GM10847 (cell line): Measurements from ENCODE around the gene MAD1L1.

Experiments
- POLR2A ChIP-seq: IDR thresholded peaks from 2 replicates; pipeline ENCODE4 v1.6.1; 2011; ENCODE audit not compliant: insufficient read length; ENCODE audit errors: extremely low read depth

Gene MAD1L1

DNA sequence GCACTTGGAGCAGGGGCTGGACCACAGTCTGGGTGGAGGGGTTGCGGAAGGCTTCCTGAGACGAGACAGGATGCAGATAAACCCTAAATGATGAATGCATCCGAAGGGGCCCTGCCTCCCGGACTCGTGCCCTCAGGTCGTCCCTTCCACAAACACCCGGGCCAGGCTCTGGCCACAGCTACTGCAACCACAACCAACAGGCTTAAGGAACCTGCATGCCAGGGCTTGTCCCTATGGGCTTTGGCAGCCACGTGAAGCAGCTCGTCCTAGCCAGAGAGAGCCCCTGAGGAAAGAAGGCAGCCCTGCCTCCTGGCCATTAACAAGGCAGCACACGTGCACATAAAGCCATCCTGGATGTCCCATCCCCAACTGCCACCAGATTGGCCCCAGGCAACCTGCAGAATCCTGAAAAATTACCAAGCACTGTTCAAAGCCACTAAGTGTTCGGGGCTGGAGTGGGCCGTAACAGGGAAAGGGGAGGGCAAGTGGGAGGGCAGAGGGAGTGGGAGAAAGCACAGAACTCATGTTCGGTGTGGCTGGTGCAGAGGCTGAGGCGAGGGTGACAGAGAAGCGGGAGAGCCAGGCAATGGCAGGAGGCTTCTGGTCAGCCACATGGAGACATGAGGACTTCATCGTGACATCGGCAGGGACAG, 62.7 kb downstream of the MAD1L1 start:
- no peak for TF ChIP-seq POLR2A

DNA sequence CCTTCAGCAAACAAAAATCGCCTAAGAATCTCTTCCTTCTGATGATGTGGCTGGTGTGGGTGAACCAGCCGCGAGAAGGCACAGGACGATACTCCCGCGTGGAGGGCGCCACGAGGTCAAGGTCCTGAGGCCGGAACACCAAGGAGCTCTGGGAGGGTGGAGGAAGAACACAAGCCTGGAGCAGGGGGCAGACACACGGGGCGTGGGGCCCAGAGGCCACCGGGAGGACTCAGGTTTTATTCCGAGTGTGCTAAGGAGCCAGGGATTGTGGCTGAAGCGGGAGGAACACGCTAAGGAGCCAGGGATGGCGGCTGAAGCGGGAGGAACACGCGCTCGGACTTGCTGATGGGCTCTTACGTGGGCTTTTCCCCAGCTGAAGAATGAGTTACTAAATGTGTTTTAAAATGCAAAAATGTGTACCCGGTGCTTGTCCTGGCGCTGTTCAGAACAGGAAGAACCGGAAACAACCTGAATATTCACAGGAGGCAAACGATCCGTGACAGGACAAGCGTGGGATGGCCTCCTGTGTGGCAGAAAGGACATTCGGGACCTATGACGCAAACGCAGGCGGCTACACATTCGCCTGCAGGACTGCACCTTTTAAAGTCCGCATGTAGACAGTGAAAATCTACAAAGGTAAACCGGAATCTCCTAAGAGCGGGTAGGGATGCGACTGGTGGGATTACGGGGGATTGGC, 64.0 kb downstream of the MAD1L1 start:
- TF ChIP-seq POLR2A = no peak

DNA sequence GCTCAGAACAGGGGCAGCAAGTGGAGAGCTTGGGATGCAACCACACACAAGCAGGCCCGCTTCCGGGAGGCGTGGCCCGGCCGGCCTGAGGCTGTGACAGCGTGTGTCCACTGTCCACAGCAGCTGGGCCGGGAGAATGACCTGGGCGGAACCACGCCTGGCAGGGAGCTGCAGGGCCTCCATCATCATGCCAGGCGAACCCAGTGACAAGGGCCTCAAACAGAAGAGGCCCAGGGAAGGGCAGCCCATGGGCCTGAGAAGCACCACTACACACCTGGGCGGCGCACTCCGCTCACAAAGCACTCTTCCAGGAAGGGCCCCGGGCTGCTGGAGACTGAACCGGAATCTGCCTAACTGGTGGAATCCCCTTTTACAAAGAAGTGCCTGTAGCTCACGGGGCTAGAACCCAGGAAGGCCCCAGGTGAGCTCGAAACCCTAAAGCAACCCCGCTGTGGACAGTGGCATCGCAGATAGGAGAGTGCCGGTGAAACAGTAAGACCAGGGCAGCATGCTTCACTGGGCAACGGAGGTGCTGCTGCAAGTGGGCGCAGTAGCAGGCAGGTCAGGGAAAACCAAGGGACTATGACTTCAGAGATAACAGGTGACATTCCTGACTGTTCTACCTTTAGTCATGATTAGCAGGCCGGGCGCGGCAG, 66.0 kb downstream of the MAD1L1 start:
- TF ChIP-seq POLR2A = no peak

DNA sequence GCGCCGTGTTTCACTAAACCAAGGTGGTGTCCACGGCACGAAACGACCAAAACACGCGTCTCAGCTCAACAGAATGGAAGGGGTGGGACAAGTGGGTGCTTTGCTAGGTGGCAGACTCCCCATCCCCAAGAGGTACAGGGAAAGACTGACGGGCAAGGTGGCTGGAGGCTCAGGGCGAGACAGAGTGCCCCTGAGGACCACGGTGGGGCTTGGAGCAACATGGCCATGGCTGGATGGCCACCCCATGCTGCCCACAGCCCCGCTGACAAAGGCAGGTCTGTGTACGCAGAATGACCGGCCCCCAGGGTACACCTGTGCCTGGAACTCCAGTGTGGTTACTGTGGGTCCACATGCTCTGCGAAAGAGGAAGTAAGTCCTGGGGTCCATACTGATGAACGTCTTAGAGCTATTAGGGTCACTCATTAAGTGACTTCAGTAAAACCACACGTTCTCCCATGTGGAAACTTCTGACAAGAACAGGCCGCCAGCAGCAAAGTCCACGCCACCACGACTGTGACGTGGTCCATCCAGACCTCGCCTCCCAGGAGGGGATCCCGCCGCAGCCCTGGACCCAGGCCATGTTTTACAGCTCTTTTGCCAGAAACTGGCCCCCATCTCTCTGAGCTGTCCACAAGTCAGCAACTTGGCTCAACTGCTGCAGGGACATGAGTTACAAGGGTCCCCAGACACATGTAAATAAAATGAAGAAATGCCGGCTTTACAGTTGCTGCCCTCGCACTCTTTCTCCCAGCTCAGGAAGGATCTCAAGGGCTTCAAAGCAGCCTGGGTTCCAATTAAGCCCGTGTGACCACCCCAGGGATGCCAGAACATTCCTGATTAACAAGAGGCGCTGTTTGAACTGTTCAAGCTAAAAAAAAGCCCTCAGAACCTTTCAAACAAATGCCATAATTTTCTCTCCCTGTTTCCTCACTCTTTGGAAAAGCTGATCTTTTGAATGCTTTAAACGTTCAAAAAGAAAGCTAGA, 66.8 kb downstream of the MAD1L1 start:
- TF ChIP-seq POLR2A = no peak

DNA sequence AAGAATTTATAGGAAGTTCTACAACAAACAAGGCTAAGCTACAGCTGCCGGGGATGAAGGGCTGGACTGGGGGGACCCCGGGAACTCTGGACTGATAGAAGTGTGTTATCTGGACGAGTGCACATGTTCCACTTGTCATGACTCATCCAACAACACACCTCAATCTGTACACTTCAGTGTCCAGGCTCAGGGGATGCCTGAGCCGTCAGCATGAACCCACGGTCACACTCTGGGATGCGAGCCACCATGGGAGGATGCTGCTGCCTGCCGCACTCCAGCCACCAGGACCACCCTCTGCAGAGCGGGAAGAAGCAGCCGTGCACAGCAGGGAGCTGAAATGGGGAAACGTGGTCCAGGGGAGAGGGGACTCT, 67.5 kb downstream of the MAD1L1 start:
- TF ChIP-seq POLR2A = no peak

DNA sequence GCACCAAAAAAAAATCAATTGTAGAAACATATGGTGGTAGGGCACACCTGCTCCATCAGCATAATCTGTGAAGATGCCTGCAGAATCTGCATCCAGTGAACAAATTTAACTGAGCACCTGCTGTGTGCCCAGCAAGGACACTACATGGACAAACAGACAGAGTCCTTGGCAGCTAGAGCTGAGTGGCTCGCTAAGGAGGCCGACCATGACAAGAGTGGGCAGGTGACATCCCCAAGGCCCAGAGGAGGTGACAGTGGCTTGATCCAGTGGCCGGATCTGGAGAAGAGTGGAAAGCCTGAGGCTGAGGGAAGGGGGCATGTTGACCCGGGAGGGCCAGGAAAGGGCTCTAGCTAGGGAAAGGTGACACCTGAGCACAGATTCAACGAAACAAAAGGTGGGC, 68.1 kb downstream of the MAD1L1 start:
- TF ChIP-seq POLR2A = no peak

DNA sequence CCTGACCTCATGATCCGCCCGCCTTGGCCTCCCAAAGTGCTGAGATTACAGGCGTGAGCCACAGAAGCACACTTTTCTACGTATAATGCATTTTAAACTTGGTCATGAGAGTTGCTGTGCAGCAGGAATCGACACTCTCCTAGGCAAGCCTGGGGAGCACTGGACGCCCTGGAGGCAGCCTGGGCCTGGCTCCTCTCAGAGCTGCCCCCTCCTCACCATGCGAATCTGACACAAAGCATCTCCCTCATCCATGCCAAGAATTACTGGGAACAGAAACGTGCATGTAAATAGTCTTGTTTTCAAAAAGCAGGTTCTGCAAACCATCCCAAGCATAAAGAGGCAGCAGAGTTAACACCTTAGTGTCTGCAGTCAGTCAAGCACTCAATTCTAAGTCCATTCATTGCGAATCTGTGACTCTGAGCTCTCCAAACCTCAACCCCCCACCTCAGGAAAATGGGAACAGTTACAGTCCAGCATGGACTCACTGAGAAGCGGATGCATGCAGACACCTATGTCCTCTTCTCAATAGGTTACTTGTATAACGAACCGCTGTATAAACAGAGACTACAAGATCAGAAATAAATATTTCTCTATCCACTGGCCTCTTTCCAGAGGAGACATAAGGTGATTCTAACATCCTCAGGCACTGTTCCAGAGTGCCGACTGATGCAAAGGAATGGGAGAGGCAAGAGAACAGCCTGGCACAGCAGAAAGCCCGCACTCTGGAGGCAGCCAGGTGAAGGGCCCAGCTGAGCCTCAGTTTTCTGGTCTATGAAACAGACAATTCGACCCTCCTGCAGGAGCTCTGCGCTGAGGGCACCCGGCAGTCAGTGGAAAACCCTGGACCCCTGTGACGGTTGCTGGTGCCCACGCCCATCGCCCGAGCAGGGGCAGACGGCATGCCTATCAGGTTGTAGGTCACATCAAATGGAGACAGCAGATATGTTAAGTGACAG, 68.9 kb downstream of the MAD1L1 start:
- TF ChIP-seq POLR2A = no peak

DNA sequence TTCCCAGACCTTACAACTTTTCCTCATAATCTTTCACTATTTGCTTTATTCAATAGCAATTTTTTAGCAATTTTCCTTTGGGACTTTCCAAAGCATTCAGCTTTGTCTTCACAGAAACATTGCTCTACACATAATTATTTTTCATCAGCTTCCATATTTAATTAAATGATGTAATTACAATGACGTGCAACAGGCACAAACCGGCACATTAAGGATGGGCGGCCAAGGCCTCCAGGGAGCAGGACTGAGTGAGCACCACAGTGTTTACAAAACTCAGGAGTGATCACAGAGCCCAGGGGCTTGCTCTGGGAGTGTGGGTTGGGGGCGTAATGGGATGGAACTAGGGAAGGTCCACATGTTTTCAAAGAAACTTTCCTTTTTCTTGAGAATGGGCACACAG, 69.8 kb downstream of the MAD1L1 start:
- no peak for TF ChIP-seq POLR2A

DNA sequence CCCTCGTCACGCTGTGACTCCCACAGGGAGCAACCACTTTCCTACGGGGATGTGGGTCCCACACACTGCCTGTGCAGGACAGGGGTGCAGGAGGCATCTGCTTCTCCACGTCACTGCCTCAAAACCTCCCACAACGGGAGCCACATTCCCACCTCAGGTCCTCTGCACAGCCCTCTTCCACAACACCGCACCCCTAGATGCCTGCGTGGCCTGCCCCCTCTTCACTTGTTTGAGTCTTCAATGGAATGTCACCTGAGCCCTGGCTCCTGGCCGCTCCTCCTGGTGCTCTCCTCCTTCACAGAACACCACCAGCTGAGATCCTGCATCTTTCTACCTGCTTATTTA, 73.6 kb downstream of the MAD1L1 start:
- TF ChIP-seq POLR2A = no peak

DNA sequence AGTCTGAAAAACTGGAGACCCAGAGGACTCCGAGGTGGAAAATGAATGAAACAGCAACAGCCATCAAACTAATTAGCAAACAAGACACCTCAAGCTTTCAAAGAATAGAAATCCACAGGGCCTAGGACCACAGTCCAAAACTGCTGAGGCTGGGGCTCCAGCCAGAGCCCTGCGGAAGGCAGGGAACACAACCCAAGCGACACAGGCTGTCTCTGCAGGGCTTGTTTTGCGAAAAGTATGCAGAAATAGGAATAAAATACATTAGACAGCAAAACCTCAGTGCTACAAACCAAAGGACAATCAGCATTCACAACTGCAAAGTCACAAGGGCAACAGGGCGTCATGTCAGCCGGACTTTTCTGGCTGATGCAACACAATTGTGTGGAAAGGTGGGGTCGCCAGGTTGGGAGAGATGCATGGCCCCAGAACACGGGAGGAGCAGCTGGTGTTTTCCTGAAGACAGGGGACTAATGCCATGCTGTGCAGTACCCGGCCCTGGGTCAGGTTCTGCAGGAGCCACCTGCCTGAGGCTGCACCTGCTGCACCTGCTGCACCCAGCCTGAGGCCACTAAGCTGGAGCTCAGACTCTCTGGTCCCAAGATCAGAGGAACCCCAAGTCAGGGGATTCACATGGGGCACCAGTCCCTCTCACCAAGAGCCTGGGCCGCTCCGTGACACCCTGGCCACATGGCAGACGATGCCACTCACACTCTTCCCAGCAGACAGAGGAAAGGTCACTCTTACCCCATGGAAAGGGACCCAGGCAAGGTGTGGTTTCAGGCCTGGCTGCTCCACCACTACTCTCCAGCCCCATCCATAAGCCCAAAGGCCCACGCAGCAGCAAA, 74.2 kb downstream of the MAD1L1 start:
- TF ChIP-seq POLR2A = no peak

DNA sequence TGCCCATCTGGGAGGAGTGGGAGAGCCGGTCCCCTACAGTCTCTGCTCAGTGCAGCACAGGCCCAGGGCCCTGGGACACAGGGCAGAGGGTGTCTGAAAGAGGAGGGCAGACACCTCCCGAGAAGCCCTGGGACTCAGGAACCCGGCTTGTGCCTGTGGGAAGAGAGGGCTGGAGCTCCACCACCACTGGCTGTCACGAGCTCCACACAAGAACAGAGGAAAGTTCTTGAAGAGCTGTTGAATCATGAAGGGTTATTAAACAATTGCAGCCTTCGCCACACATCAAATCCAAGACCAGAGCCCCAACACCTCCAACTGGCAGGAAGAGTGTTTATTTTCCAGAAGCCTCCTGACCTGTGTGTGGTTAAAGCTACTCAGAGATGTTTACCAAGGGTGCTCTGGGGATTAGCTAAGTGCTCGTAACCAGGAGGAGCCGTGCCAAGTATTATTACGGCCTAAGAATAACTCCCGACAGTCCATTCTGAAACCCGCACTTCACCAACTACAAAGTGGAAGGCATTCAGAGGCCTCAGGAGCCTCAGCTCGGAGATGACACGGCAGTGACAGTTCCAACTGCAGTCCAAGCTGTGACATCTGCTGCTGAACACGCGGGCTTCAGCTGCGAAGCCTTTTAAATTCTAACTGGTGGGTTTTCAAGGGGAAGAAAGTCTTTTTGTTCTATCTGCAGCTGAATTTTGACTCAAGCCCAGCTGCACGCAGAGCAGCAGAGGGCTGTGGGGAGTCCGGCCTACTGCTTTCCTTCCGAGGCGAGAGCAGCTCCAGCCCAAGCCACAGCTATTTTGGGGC, 75.1 kb downstream of the MAD1L1 start:
- no peak for TF ChIP-seq POLR2A

DNA sequence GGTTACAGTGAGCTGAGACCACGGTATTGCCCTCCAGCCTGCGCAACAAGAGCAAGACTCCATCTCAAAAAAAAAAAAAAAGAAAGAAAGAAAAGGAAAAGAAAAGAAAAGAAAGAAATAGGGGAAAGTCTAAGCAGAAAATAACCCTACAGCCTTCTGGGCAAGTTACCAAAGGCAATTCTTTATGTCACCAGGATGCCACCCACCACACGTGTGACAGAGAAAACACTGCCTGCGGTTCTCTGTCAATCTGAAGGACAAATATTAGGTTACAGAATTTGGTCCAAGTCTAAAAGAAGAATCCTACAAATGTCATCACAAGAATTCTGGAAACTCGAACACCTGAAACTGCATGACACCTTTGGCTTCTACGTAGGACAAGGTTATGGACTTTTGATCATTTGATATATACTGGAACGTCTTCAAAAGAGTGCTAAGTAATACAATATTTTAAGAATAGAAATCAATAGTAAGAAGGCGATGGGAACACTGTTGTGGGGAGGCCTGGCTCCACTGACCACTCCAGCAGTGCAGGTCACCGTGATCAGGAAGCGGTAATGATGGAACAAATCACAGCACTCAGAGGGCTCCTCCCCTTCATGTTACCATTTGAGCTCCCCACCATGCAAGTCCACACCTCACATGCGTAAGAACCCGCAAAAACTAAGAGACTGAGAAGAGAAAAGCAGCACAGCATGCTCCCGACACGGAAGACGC, 75.8 kb downstream of the MAD1L1 start:
- no peak for TF ChIP-seq POLR2A

DNA sequence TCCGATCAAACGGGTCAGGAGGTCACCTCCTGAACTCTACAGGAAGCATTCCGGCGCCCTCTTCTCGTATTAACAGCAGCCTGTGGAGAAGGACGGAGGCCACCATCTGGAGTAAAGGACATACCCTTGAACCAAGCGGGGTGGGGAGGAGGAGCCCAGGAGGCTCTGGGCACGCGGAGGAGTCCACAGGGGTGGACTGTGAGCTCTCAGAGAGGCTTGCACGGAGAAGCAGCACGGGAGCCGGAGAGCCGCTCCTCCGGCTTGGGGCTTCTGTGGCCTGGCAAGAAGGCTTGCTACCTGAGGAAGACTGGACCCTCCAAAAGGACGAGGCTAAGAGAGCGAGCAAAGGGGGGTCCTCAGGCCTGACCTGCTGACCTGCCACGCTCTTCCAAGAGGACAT, 77.9 kb downstream of the MAD1L1 start:
- no peak for TF ChIP-seq POLR2A
